Measurements from ENCODE around the gene CENPX.

DNA sequence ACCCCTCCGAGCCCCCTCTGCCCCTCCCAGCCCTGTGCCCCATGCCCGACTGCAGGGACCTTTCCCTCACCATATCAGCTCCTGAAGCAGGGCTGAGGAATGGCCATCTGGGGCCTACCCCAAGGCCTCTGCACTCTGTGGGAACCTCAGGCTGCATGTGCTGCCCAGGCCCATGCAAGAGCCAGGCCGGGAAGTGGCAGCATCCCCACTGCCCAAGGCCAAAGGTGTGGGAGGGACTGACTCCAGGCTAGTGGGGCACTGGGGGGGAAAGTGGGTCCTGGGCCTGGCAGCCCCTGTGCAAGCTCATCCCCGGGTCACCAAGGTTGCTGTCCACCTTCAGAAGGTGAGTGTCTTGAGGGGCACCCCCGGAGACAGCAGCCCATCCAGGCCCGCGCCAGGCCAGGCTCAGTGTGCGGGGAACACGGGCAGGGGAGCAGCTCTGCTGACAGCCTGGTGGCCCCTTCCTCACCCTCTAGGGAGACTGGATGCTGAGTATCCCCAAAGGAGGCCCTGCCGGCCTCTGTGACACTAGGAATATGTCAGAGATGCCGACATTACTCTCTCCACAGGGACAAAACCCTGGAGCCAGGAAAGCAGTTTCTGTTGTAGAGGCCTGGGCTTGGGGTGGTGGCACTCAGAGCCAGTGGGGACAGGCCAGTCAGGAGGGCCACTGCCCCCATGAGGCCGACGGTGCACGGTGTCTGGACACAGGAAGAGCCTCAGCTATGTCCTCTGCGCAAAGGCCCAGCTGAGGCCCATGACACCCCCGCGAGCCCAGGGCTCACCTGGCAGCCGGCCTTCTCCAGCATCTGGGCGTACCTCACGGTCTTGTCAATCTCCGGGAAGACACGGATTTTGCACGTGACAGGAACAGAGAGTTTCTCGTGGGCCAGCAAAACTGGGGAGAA lies 39.7 kb upstream of the CENPX start:
- TF ChIP-seq, protein P1, sequence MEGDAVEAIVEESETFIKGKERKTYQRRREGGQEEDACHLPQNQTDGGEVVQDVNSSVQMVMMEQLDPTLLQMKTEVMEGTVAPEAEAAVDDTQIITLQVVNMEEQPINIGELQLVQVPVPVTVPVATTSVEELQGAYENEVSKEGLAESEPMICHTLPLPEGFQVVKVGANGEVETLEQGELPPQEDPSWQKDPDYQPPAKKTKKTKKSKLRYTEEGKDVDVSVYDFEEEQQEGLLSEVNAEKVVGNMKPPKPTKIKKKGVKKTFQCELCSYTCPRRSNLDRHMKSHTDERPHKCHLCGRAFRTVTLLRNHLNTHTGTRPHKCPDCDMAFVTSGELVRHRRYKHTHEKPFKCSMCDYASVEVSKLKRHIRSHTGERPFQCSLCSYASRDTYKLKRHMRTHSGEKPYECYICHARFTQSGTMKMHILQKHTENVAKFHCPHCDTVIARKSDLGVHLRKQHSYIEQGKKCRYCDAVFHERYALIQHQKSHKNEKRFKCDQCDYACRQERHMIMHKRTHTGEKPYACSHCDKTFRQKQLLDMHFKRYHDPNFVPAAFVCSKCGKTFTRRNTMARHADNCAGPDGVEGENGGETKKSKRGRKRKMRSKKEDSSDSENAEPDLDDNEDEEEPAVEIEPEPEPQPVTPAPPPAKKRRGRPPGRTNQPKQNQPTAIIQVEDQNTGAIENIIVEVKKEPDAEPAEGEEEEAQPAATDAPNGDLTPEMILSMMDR (IDR thresholded peaks at IDR 0.05), result no peak
- no peak for TF ChIP-seq POLR2AphosphoS5 (IDR thresholded peaks at IDR 0.05)
- TF ChIP-seq EP300 (IDR thresholded peaks at IDR 0.05), result no peak
